ENCODE results near the gene PC.

PC gene

GRCh38 chr11:66881927-66882452, 76.2 kb downstream of the PC start:
- H3K27me3 Mint-ChIP-seq (ENCODE audit: low read depth) = no peaks in the 10 kb centered on the region
- no peak for TF ChIP-seq CTCF (IDR thresholded peaks at IDR 0.05; ENCODE audit: unreplicated experiment in 3 of 3)
- peak overlapping the region; percentile 34 to 83 (median 80) for H3K27ac Mint-ChIP-seq

DNA sequence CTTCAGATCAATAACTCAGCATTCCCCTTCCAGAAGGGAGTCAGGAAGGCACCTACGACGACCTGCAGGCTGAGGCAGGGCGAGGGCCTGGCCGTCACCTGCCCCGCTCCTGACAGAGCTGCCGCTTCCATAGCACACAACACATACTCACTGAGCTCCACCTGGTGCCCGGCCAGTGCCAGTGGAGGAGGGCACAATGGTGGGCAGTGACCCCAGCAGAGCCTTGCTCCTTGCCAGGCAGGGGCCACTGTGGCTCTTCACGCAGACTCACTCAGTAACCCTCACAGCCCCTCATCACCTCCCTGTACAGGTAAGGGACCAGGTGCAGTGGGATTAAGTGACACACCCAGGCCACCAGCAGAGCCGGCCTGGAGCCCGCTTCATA, 76.7 kb downstream of the PC start:
- Mint-ChIP-seq H3K4me3 (peak overlapping the region in 1 of 3 experiments; percentile 16), H3K36me3 (ENCODE audit: low read depth) (no peaks in the 10 kb centered on the region)

More at GRCh38 chr11:66881927-66882452, 76.2 kb downstream of the PC start:
- Mint-ChIP-seq H3K36me3 (ENCODE audit: low read depth) (no peaks in the 10 kb centered on the region), H3K9me3 (no peaks in the 10 kb centered on the region), H3K4me1 (peaks cover 77% of the 10 kb centered on the region), H3K4me3 (peak overlapping the region in 1 of 3 experiments; percentile 23)

DNA sequence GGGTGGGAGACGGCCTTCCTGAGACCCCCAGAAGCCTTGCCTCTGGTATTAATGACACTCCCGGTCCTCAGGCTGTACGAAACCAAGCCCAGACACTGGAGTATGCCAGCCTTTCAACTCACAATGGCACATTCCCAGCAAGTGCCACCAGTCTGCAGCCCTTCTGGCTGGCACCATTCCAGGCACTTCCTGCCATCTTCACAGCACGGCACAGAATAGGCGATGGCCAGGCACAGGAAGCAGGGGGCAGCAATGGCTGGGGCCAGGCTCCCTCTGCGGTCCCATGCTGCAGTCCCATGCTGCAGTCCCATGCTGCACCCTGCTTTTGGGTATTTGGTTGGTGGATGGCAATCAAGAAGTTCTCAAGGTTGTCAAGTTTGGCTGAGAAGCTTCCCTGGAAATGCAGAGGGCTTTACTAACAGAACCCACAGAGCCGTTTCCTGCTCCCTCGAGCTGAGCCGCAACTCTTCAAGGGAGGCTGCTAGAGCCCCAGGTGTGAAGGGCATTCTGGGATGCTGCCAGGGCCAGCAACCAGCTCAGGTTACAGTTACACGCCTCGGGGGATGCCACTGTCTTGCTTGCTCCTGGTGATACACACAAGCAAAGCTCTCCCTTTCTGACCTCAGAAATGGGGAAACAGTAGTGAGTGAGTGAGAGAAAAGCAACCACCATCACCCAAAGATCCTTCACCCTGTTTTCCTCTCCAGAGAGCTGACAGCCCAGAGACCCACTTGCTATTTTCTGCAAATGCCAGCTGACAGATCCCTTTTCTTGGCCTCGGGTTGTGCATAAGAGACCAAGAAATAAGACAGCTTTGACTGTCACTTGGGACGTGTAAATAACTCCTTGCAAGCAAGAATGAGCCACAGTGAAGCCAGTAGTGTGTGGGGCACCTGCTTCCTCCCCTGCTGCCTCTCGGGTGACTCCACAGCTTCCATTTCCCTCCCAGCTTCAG, 77.4 kb downstream of the PC start:
- peak overlapping the region in 1 of 3 experiments; percentile 16 for H3K4me3 Mint-ChIP-seq
- no peak for TF ChIP-seq CTCF (IDR thresholded peaks at IDR 0.05; ENCODE audit: unreplicated experiment in 3 of 3)
- no peaks in the 10 kb centered on the region for H3K9me3 Mint-ChIP-seq
- H3K36me3 Mint-ChIP-seq (ENCODE audit: low read depth) = no peaks in the 10 kb centered on the region
- peaks cover 80% of the 10 kb centered on the region for H3K4me1 Mint-ChIP-seq
- H3K27me3 Mint-ChIP-seq (ENCODE audit: low read depth) = no peaks in the 10 kb centered on the region
- peak overlapping the region; percentile 35 to 55 (median 41) for H3K27ac Mint-ChIP-seq

More for the DNA sequence above, 76.7 kb downstream of the PC start:
- TF ChIP-seq CTCF (IDR thresholded peaks at IDR 0.05; ENCODE audit: unreplicated experiment in 3 of 3) = no peak
- H3K9me3 Mint-ChIP-seq = no peaks in the 10 kb centered on the region
- H3K27ac Mint-ChIP-seq = peak overlapping the region; percentile 35 to 80 (median 55)
- no peaks in the 10 kb centered on the region for H3K27me3 Mint-ChIP-seq (ENCODE audit: low read depth)
- H3K4me1 Mint-ChIP-seq = peaks cover 80% of the 10 kb centered on the region

GRCh38 chr11:66879999-66880398, 78.2 kb downstream of the PC start:
- TF ChIP-seq CTCF (IDR thresholded peaks at IDR 0.05; ENCODE audit: unreplicated experiment in 3 of 3) = no peak
- Mint-ChIP-seq H3K4me3 (no peak overlapping the region), H3K4me1 (peaks cover 85% of the 10 kb centered on the region), H3K27me3 (ENCODE audit: low read depth) (no peaks in the 10 kb centered on the region), H3K36me3 (ENCODE audit: low read depth) (no peaks in the 10 kb centered on the region), H3K27ac (peak overlapping the region; percentile 29 to 68 (median 62)), H3K9me3 (no peaks in the 10 kb centered on the region)

GRCh38 chr11:66879583-66879982, 78.6 kb downstream of the PC start:
- Mint-ChIP-seq H3K9me3 (no peaks in the 10 kb centered on the region), H3K36me3 (ENCODE audit: low read depth) (no peaks in the 10 kb centered on the region), H3K27ac (peak overlapping the region; percentile 29 to 68 (median 62)), H3K27me3 (ENCODE audit: low read depth) (no peaks in the 10 kb centered on the region), H3K4me1 (peaks cover 89% of the 10 kb centered on the region), H3K4me3 (no peak overlapping the region)
- no peak for TF ChIP-seq CTCF (IDR thresholded peaks at IDR 0.05; ENCODE audit: unreplicated experiment in 3 of 3)

Measured in nephron (organoid).